Activated naive CD8-positive, alpha-beta T cell (primary cell): ENCODE measurements around the gene TTLL13.

ENCODE experiments used
- H3K27ac Mint-ChIP-seq: one replicate; pipeline ENCODE4 v1.8.0; 2021; ENCODE audit warnings: mixed read lengths
- H3K27me3 Mint-ChIP-seq: one replicate; pipeline ENCODE4 v1.8.0; 2021; ENCODE audit warnings: mixed read lengths
- H3K36me3 Mint-ChIP-seq: one replicate; pipeline ENCODE4 v1.8.0; 2021; ENCODE audit warnings: mixed read lengths
- H3K4me1 Mint-ChIP-seq: one replicate; pipeline ENCODE4 v1.8.0; 2021; ENCODE audit warnings: low read depth, mixed read lengths
- H3K4me3 Mint-ChIP-seq: one replicate; pipeline ENCODE4 v1.8.0; 2021; ENCODE audit warnings: mild to moderate bottlenecking, mixed read lengths
- H3K9me3 Mint-ChIP-seq: one replicate; pipeline ENCODE4 v1.8.0; 2021; ENCODE audit warnings: low read depth, mixed read lengths

TTLL13 gene

DNA sequence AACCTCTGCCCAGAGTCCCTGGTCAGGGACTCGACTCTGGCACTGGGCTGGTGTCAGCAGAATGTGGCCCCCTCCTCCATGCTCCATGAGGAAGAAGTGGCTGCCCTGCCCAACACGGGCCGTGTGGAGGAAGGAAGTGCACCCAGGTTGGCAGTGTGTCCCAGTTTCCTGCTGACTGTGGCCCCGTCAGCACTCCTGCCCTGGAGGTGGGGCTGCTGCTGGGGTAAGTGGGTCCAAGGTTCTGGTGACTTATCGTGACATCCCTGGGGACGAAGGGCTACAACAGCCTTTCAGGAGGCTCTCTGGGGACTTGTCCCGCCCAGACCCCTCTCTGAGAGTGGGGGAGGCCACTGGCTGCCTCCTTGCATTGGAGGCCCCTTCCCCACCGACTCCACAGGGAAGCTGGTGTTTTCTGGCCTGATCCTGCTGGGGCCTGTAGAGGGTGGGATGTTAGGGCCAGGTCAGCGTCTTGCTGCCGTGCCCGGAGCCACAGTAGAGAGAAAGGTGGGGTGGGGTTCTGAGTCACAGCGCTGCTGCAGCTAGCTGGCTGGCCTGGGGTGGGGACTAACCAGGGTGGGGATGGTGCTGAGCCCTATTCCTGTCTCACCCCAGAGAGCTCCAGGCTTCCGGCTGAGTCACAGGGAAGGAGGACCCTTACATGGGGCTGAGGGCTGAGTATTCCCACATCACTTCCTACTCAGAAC, 37.8 kb upstream of the TTLL13 start:
- Mint-ChIP-seq H3K4me3 (no peak overlapping the region), H3K27ac (no peak overlapping the region), H3K27me3 (no peaks in the 10 kb centered on the region), H3K9me3 (no peaks in the 10 kb centered on the region), H3K4me1 (peaks cover 13% of the 10 kb centered on the region), H3K36me3 (no peaks in the 10 kb centered on the region)

DNA sequence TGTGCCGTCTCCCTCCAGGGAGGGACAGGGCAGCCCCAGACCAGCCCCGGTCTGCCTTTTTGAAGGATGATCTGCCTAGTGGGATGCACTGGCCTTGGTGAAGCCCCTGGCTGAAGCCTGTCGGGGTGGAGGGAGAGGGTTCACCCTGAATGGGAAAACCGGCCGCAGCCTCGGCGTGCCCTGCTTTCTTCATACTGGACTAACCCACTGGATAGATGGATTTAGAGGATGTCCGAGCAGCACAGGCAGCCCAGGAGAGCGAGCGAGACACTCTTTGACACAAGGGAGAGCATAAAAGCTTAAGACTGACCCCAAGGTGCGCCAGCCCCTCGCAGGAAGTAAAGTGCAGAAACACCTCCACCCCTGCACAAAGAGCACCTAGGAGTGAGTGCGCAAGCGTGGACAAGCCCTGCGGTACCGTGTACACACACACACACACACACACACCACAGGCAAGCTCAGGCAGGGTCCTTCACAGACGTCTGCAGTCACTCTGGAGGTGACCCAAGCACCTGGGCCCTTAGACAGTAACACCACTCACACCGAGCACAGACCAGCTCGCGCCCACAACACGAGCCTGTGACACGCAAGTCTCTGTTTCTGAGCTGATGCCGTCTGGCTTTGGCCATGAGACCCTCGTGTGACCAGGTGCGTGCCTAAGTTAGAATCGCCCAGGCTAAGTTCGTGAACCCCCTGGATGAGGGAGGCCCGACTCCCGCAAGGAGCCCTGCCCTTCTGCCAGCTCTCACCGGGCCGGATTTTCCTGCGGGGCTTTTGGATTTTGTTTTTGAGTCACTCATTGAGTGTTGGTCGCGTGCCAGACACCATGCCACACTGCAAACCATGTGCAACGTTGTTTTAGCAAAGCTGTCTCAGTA, 36.9 kb upstream of the TTLL13 start:
- Mint-ChIP-seq H3K27ac (no peak overlapping the region), H3K27me3 (no peaks in the 10 kb centered on the region), H3K9me3 (no peaks in the 10 kb centered on the region), H3K36me3 (no peaks in the 10 kb centered on the region), H3K4me1 (peaks cover 13% of the 10 kb centered on the region), H3K4me3 (no peak overlapping the region)

DNA sequence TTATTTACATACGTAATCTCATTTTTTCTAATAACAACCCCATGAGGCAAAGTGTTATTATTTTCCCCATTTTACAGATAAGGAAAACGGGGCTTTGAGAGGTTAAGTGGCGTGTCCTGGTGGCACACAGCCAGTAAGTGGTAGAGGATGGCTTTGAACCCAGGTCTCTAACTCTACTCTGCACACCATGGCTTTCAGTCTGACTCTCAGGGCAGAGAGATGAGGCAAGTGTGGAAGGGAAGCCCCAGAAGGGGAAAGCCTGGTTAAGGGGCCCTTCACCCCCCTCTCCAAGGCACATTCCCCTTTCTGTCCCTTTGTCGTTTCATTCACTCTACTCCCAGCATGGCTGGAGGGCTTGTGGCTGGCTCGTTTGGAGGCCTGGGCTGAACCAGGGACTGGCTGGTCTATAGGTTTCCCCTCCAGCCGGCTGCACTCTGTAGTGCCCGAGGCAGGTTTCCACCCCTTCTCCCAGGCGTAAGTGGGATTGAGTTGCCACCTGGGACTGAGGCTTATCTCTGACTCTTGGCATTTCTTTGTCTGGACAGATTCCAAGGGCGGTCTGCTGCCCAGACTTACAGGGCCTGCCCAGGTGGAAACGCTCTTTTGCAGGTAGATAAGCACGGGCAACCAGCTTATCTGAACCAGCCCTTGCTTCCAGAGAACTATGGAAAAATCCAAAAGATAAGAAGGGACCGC, 36.1 kb upstream of the TTLL13 start:
- no peak overlapping the region for H3K4me3 Mint-ChIP-seq
- H3K9me3 Mint-ChIP-seq = no peaks in the 10 kb centered on the region
- peaks cover 13% of the 10 kb centered on the region for H3K4me1 Mint-ChIP-seq
- H3K27me3 Mint-ChIP-seq = no peaks in the 10 kb centered on the region
- no peaks in the 10 kb centered on the region for H3K36me3 Mint-ChIP-seq
- no peak overlapping the region for H3K27ac Mint-ChIP-seq

DNA sequence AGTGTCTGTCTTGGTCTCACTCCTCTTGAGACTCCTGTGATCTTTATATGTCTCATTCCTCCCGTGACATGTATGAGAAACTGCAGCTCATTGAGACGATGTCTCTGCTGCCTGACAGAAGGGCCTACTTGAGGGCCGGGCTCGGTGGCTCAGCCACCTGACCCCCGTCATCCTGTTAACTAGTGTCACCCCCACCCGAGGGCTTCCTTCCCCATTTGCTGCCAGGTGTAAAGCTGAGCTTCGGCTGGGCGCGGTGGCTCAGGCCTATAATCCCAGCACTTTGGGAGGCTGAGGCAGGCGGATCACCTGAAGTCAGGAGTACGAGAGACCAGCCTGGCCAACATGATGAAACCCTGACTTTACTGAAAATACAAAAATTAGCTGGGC, 35.5 kb upstream of the TTLL13 start:
- H3K27me3 Mint-ChIP-seq = no peaks in the 10 kb centered on the region
- H3K9me3 Mint-ChIP-seq = no peaks in the 10 kb centered on the region
- peaks cover 16% of the 10 kb centered on the region for H3K4me1 Mint-ChIP-seq
- H3K4me3 Mint-ChIP-seq = no peak overlapping the region
- H3K36me3 Mint-ChIP-seq = no peaks in the 10 kb centered on the region
- H3K27ac Mint-ChIP-seq = no peak overlapping the region

DNA sequence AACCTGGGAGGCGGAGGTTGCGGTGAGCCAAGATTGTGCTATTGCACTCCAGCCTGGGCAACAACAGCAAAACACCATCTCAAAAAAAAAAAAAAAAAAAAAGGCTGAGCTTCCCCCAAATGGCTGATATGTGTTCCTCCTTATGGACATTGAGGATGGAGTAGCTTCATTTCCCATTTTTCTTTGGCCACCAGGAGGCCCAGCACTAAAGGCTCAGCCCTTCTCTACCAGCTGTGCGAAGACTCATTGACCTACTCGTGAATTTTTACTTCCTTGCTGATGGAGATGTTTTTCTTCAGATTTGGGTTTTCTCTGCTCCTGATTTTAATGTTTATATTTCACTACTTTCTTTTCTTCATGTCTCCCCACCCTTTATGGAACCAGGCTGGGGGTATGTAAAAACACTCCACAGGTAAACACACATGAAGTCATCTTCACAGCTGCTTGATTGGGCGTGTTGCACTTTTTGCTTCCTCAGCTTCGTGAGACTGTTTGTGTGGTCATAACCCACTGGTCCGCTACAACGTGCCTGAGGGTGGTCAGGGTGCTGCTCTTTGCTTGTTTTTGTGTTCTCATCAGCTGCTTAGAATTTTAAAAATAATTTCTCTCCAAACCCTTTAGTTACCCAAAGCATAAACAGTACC, 34.7 kb upstream of the TTLL13 start:
- Mint-ChIP-seq H3K4me1 (peaks cover 20% of the 10 kb centered on the region), H3K27ac (no peak overlapping the region), H3K9me3 (no peaks in the 10 kb centered on the region), H3K27me3 (no peaks in the 10 kb centered on the region), H3K36me3 (no peaks in the 10 kb centered on the region), H3K4me3 (no peak overlapping the region)

DNA sequence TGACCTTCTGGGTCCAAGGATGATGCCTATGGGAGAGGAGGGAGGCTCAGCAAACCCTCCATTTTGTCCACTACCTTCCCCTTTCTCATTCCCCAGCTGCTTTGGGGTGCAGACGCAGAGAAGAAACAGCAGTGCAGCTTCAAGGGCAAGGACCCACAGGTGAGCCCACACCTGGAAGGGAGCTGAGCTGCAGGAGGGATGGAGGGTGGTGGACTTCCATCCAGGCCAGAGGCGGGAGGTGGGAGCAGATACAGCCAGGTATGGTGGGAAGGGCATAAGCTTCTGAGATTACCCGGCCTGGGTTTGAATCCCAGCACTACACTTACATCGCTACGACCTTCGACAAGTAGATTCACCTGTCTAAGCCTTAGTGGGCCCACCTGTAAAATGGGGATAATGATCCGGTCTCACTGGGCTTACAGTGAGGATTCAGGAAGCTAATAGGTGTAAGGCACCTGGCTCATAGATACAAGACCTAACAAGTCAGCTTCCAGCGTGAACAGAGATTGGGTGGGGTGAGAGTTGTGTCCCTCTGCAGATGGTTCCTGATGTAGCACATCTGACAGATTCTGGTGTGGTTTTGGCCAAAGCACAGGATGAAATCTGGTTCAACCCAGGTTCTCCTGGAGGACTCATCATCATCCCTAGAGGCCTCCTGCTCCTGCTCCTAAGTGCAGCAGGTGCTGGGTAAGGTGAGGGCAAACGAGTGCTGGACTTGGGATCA, 31.5 kb upstream of the TTLL13 start:
- no peaks in the 10 kb centered on the region for H3K36me3 Mint-ChIP-seq
- no peak overlapping the region for H3K27ac Mint-ChIP-seq
- no peaks in the 10 kb centered on the region for H3K27me3 Mint-ChIP-seq
- no peak overlapping the region for H3K4me3 Mint-ChIP-seq
- peaks cover 10% of the 10 kb centered on the region for H3K4me1 Mint-ChIP-seq
- no peaks in the 10 kb centered on the region for H3K9me3 Mint-ChIP-seq

DNA sequence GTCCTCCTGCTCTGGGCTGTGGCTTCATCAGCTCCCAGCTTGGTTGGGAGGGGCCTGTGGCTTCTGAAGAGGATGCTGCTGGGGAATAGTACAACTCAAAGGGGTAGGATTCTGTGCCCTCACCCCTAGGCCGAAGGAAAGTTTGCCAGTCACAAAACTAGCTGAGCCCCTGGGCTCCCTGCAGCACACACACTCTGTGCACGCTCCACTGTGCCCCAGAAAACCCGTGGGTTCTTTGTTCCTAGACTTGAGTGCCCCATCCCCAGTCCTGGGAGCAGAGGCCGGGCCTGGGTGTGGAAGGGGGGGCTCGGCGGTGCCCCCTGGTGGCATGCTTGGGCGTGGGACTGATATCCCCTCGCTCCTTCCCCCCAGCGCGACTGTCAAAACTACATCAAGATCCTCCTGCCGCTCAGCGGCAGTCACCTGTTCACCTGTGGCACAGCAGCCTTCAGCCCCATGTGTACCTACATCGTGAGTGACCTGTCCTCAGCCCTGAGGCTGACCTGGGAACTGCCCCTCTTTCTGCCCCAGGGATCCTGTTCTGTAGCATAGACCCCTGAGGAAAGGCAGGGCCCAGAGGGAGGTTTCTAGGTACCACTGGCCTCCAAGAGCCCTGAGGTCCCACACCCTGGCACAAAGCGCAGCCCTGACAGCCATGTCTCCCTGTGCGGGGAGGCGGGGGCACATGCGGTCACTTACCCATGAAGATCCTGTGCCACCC, 29.8 kb upstream of the TTLL13 start:
- H3K4me1 Mint-ChIP-seq = peaks cover 10% of the 10 kb centered on the region
- no peak overlapping the region for H3K27ac Mint-ChIP-seq
- no peak overlapping the region for H3K4me3 Mint-ChIP-seq
- H3K36me3 Mint-ChIP-seq = no peaks in the 10 kb centered on the region
- no peaks in the 10 kb centered on the region for H3K27me3 Mint-ChIP-seq
- no peaks in the 10 kb centered on the region for H3K9me3 Mint-ChIP-seq

DNA sequence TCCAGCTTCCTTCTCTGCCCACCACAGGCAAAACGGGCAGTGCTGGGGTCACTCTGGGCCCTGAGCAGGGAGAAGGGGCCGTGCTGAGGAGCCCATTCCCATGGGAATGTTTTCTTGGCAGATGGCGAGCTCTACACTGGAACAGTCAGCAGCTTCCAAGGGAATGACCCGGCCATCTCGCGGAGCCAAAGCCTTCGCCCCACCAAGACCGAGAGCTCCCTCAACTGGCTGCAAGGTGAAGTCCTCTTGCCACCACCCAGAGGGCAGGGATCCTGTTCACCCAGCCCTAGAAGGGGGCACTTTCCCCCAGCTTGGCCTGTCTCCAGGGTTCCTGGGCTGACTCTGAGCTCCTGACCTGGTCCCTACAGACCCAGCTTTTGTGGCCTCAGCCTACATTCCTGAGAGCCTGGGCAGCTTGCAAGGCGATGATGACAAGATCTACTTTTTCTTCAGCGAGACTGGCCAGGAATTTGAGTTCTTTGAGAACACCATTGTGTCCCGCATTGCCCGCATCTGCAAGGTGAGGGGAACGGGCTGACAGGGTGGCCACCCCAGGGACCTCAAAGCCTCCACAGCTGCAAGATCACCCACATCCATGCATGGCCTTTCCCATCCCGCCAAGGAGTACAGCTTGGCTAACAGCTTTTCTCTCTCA, 28.0 kb upstream of the TTLL13 start:
- Mint-ChIP-seq H3K4me3 (no peak overlapping the region), H3K36me3 (no peaks in the 10 kb centered on the region), H3K9me3 (no peaks in the 10 kb centered on the region), H3K27me3 (no peaks in the 10 kb centered on the region), H3K4me1 (peaks cover 8% of the 10 kb centered on the region), H3K27ac (no peak overlapping the region)

DNA sequence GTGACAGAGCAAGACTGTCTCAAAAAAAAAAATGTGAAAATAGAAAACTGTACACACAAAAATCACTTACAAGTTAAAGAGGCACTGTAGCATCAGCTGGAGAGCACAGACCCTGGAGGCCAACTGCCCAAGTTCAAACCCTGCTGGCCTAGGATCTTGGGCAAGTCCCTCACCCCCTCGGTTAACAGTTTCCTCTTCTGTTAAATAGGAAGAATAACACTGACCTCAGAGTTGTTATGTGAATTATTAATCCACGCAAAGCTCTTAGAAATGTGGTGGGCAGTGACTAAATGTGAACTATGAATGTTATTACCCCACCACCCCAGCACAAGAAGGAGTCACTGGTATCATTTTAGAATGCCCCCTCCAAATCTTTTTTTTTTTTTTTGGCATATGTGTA, 26.8 kb upstream of the TTLL13 start:
- Mint-ChIP-seq H3K4me3 (no peak overlapping the region), H3K27ac (no peak overlapping the region), H3K9me3 (no peaks in the 10 kb centered on the region), H3K27me3 (no peaks in the 10 kb centered on the region), H3K36me3 (no peaks in the 10 kb centered on the region), H3K4me1 (peaks cover 8% of the 10 kb centered on the region)

DNA sequence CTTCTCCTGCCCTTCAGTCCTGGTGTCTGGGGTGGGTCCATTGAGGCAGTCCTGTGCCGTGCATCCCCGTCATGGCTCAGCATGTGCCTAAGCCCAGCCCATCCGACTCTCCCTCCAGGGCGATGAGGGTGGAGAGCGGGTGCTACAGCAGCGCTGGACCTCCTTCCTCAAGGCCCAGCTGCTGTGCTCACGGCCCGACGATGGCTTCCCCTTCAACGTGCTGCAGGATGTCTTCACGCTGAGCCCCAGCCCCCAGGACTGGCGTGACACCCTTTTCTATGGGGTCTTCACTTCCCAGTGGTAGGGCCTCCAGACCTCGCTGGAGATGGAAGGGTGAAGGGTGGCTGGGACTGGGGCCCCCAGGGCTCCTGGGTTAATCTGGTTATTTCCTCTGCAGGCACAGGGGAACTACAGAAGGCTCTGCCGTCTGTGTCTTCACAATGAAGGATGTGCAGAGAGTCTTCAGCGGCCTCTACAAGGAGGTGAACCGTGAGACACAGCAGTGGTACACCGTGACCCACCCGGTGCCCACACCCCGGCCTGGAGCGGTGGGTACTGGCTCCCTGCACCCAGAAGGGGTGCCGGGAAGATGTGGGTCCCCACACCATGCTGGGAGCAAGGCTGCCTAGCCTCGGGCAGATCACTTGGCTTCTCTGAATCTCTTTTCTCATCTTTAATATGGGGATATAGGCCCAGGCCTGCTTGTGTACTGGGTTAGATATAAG, 25.8 kb upstream of the TTLL13 start:
- no peaks in the 10 kb centered on the region for H3K36me3 Mint-ChIP-seq
- H3K9me3 Mint-ChIP-seq = no peaks in the 10 kb centered on the region
- H3K4me3 Mint-ChIP-seq = no peak overlapping the region
- no peaks in the 10 kb centered on the region for H3K27me3 Mint-ChIP-seq
- H3K27ac Mint-ChIP-seq = no peak overlapping the region
- H3K4me1 Mint-ChIP-seq = peaks cover 7% of the 10 kb centered on the region

DNA sequence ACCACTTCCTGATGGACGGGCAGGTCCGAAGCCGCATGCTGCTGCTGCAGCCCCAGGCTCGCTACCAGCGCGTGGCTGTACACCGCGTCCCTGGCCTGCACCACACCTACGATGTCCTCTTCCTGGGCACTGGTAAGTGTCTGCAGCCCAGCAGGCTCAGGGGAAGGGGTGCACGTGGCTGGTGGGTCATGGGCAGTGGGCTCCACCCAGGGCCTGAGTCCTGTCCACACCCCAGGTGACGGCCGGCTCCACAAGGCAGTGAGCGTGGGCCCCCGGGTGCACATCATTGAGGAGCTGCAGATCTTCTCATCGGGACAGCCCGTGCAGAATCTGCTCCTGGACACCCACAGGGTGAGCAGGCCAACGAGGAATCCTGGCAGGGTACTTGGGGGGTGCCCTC, 24.3 kb upstream of the TTLL13 start:
- no peaks in the 10 kb centered on the region for H3K27me3 Mint-ChIP-seq
- H3K27ac Mint-ChIP-seq = no peak overlapping the region
- peaks cover 11% of the 10 kb centered on the region for H3K4me1 Mint-ChIP-seq
- H3K4me3 Mint-ChIP-seq = no peak overlapping the region
- peaks cover 1% of the 10 kb centered on the region for H3K36me3 Mint-ChIP-seq
- H3K9me3 Mint-ChIP-seq = no peaks in the 10 kb centered on the region

DNA sequence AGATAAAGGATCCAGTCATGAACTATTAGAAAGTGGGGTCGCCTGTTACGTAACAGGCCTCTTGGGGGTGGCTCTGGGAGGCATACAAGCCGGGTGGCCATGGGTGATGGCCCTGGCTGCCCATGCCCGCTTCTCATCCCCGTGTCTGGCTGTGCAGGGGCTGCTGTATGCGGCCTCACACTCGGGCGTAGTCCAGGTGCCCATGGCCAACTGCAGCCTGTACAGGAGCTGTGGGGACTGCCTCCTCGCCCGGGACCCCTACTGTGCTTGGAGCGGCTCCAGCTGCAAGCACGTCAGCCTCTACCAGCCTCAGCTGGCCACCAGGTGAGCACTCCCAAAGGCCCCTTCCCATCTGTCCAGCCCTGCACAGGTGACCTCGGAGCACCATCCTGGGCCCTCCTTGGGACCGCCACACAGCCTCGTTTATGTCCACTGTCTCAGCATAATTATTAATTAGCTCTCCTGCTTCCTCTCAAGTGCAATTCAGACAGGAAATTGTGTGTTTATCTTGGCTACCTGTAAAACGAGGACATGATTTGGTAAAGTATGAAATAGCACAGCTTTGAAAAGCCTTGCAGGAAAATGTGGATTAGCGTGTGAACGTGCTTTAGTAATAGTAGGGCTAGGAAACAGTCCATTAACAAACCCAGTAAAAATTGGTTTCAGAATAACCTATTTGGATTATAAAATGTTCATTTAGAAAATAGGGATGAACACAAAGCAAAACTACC, 23.7 kb upstream of the TTLL13 start:
- no peak overlapping the region for H3K27ac Mint-ChIP-seq

More for the DNA sequence above, 23.7 kb upstream of the TTLL13 start:
- Mint-ChIP-seq H3K4me1 (peaks cover 17% of the 10 kb centered on the region), H3K27me3 (no peaks in the 10 kb centered on the region), H3K36me3 (peaks cover 2% of the 10 kb centered on the region), H3K9me3 (no peaks in the 10 kb centered on the region), H3K4me3 (no peak overlapping the region)
